HG03460 (cell line): ENCODE results near the gene ZBTB44.

Experiments
- ATAC-seq: cut with Tn5 transposase; IDR thresholded peaks from one replicate; pipeline ENCODE4 v1.9.1; 2021; ENCODE audit not compliant: unreplicated experiment

The ZBTB44 gene

DNA sequence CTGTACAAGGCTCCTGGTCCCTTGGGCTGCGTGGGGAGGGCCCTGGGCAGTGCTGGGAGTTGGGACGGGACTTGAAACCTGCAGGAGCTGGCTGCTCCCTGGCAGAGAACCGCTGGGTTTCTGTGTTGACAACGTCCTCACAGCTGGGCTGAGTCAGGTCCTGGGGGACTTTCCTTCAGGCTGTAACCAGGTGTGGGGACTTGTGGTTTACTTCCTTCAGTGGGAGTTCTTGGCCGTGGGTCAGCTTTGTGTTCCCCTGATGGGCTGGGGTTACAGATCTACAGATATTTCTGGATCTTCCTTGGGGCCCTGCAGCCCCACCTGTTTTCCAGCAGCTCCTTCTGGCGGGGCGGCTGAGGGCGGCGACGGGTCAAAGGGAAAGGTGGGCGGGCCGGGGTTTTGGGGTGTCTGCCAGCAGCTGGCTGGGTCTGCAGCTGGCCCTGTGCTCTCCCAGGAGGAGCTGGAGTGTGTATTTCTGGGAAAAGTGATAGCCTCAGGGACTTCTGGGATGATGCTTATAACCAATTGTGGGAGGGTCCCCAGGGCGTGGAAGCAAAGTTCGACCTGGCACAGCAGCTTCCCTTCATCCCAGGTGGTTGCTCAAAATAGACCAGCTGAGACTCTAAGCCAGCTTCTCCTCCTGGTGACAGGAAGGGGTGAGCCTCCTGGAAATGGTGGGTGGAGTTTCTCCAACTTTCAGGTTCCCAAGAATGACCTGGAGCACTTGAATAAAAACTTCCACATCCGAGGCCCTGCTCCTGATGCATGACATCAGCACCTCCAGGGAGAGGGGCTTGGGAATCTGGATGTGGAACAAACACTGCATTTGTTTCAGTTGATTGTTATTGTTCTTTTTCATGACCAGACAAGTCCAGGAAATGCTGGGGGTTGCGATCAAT is 136.0 kb downstream of the ZBTB44 start:
- ATAC-seq: no peak

DNA sequence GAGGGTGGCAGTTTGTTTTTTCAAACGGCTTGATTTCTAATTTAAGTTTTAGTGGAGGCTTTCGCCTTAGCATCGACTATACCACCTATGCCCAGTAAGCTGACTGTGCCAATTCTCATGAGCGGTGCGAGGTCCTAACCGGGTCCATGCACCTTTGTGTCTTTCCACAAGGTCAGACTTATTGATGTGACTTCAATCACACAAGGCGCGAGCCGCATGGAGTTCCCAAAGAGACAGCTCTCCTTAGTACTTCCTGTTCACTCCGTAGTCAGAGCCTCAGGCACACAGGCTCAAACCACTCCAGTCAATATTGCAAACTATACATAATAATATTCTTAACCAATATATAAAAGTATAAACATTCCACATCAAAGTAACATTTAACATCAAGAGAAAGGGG is 136.9 kb downstream of the ZBTB44 start:
- ATAC-seq: no peak
